K562 (cell line): ENCODE data around the gene SMIM23. TPM values are rescaled to one million over a fixed set of nuclear protein-coding genes. Genes with fewer than 3 reads are reported as not detected.

ENCODE experiments used
- ATAC-seq: fragments of 200-7000 bp; cut with Tn5 transposase; 3 replicates; pipeline ENCODE4 v1.9.1; 2020; ENCODE audit warnings: moderate library complexity
- BruUV-seq: library from RNA; stranded (reverse); fragments of 400-500 nt; replicated peaks from 2 replicates; lab custom pipeline; 2021; lab: Mats Ljungman, UMichigan
- CTCF ChIA-PET: fragments of 300-600 bp; formaldehyde crosslinking; extraction: SDS; loops from one replicate; lab custom pipeline; 2021; ENCODE audit warnings: low intra/inter-chr PET ratio; lab: Yijun Ruan, JAX
- POLR2A ChIA-PET: fragments of 300-600, 350-650 bp; sonication (Branson Sonifier 250); formaldehyde crosslinking; extraction: SDS; loops from one replicate; lab custom pipeline; 2021; ENCODE audit warnings: antibody characterized with exemption, inconsistent platforms; lab: Yijun Ruan, JAX
- DNase-seq, 4 experiments: peaks; one replicate each; pipeline versions ENCODE4 v3.0.0 to v3.0.0-alpha.2; 2011 to 2018; ENCODE audit warnings: low spot score in 3 of 4, mixed read lengths in 3 of 4; ENCODE audit errors: extremely low read depth in 1 of 4
- FAIRE-seq: peaks from 2 replicates; lab custom pipeline; 2011; peaks lifted over from hg19 to GRCh38; lab: Jason Lieb, UNC
- H2AFZ ChIP-seq: 2 replicates; pipeline ENCODE4 v1.6.0; 2011; ENCODE audit warnings: low read depth, low read length, control low read depth, inconsistent platforms
- H3K27ac ChIP-seq: fragments of 200-600 bp; 3 replicates; pipeline ENCODE4 v1.8.0; 2011; ENCODE audit warnings: low read depth, mild to moderate bottlenecking, control low read depth, inconsistent platforms, low read length, moderate library complexity, mixed read lengths; ENCODE audit errors: extremely low read depth
- H3K27me3 ChIP-seq, 2 experiments: fragments of 300-600 bp in 1 of 2; 2 replicates in 1 of 2; 3 replicates in 1 of 2; pipeline versions ENCODE4 v1.6.0 to v1.8.0; 2011; ENCODE audit warnings: inconsistent platforms in 2 of 2, low read length in 2 of 2, mild to moderate bottlenecking in 1 of 2, mixed read lengths in 1 of 2, moderate library complexity in 1 of 2; ENCODE audit not compliant: control insufficient read depth in 2 of 2, insufficient read depth in 2 of 2
- H3K36me3 ChIP-seq: fragments of 300-600 bp; 3 replicates; pipeline ENCODE4 v1.8.0; 2011; ENCODE audit warnings: mild to moderate bottlenecking, low read length, inconsistent platforms; ENCODE audit not compliant: control insufficient read depth, insufficient read depth
- H3K4me1 ChIP-seq, 2 experiments: fragments of 200-600 bp in 1 of 2; replicated peaks in 1 of 2; 2 replicates in 1 of 2; 3 replicates in 1 of 2; pipeline versions ENCODE4 v1.5.1 to v1.8.0; 2011; ENCODE audit warnings: inconsistent platforms in 2 of 2, low read length in 2 of 2, mild to moderate bottlenecking in 1 of 2, mixed read lengths in 1 of 2, moderate library complexity in 1 of 2; ENCODE audit not compliant: control insufficient read depth in 2 of 2, insufficient read depth in 2 of 2
- H3K4me2 ChIP-seq: 2 replicates; pipeline ENCODE4 v1.6.1; 2011; ENCODE audit warnings: low read length, control low read depth, inconsistent platforms, mixed read lengths; ENCODE audit not compliant: insufficient read depth
- H3K4me3 ChIP-seq: fragments of 200-600 bp; sonication (generic), shearing (Covaris generic); 2 replicates; pipeline ENCODE4 v1.5.1; 2016; ENCODE audit warnings: control low read depth, inconsistent platforms
- H3K79me2 ChIP-seq: fragments of 200-600 bp; 3 replicates; pipeline ENCODE4 v1.8.0; 2011; ENCODE audit warnings: low read length, inconsistent platforms; ENCODE audit not compliant: control insufficient read depth, insufficient read depth
- H3K9ac ChIP-seq, 2 experiments: 2 replicates each; pipeline versions ENCODE4 v1.6.0 to v1.6.1; 2011; ENCODE audit warnings: low read depth in 2 of 2, low read length in 2 of 2, control low read depth in 1 of 2, inconsistent platforms in 1 of 2, mild to moderate bottlenecking in 1 of 2, mixed read lengths in 1 of 2; ENCODE audit not compliant: insufficient read depth in 1 of 2
- H3K9me1 ChIP-seq: one replicate; pipeline ENCODE4 v1.6.0; 2011; ENCODE audit warnings: inconsistent platforms, mild to moderate bottlenecking, low read length, moderate library complexity; ENCODE audit not compliant: control insufficient read depth, insufficient read depth
- H3K9me3 ChIP-seq: replicated peaks from 2 replicates; pipeline ENCODE4 v1.5.1; 2011; ENCODE audit warnings: low read depth, low read length, inconsistent platforms; ENCODE audit not compliant: control insufficient read depth, insufficient read depth
- H4K20me1 ChIP-seq: replicated peaks from 2 replicates; pipeline ENCODE4 v1.6.1; 2011; ENCODE audit warnings: low read length, inconsistent platforms, mixed read lengths; ENCODE audit not compliant: control insufficient read depth, insufficient read depth
- ARID1B ChIP-seq: fragments of 450-650 bp; IDR thresholded peaks from 2 replicates; pipeline ENCODE4 v1.6.1; 2016; ENCODE audit warnings: antibody characterized with exemption, mild to moderate bottlenecking, inconsistent platforms
- HDGF ChIP-seq: fragments of 450-650 bp; IDR thresholded peaks from 2 replicates; pipeline ENCODE4 v1.6.1; 2016
- JUNB ChIP-seq: fragments of 450-650 bp; formaldehyde crosslinking; conservative IDR thresholded peaks from 2 replicates; pipeline ENCODE4 v1.4.0; 2020; ENCODE audit warnings: mild to moderate bottlenecking
- MTA1 ChIP-seq: fragments of 450-650 bp; IDR thresholded peaks from 2 replicates; pipeline ENCODE4 v1.6.1; 2017; ENCODE audit warnings: borderline replicate concordance
- POLR2H ChIP-seq: IDR thresholded peaks from 2 replicates; pipeline ENCODE4 v1.6.1; 2016; ENCODE audit warnings: missing genetic modification characterization, low read depth, mild to moderate bottlenecking, control low read depth, missing compliant biosample characterization, moderate library complexity
- RBBP5 ChIP-seq: fragments of 200-600 bp; sonication (generic); IDR thresholded peaks from 2 replicates; pipeline ENCODE4 v1.6.1; 2012; ENCODE audit warnings: borderline replicate concordance, mild to moderate bottlenecking, low read length, control low read depth, inconsistent platforms; ENCODE audit not compliant: insufficient read depth, poor library complexity, severe bottlenecking
- RBM14 ChIP-seq: fragments of 200-400 bp; formaldehyde crosslinking; IDR thresholded peaks from 2 replicates; pipeline ENCODE4 v1.6.1; 2018; ENCODE audit warnings: low read depth, mild to moderate bottlenecking, low read length, moderate library complexity, borderline replicate concordance; ENCODE audit not compliant: insufficient read depth
- WGBS: fragments of 100-300 bp; shearing (Covaris generic); methylation state at CpG from one replicate; pipeline ENCODE4 v1.1.6; 2016; ENCODE audit warnings: low coverage, mixed read lengths; ENCODE audit not compliant: insufficient coverage; ENCODE audit errors: missing lambda C conversion rate; 5-methylcytosine and 5-hydroxymethylcytosine counted together
- in situ Hi-C: fragments of 300-500 bp; cut with MboI; formaldehyde crosslinking; loops from 4 replicates; pipeline ENCODE4 v1.15.0; 2018; ENCODE audit warnings: inconsistent platforms, mixed read lengths
- intact Hi-C: fragments of 100-400 bp; cut with micrococcal nuclease; formaldehyde crosslinking; loops from 2 replicates; pipeline ENCODE4 v1.14.2; 2022
- polyA plus RNA-seq, 8 experiments: library from polyadenylated mRNA; depleted of rRNA in 4 of 8; stranded (reverse) in 5 of 8; unstranded in 3 of 8; fragments of >200 nt; fragmentation: Nextera tagmentation in 2 of 8; fragmentation: Illumina TruSeq in 1 of 8; extraction: Ambion mirVana in 2 of 8; extraction: Trizol in 1 of 8; gene quantifications; 2 replicates each; pipeline versions ENCODE4 v1.2.1 to v1.2.3, GENCODE V29; 2011 to 2014; ENCODE audit warnings: inconsistent platforms in 1 of 8, missing spikeins in 1 of 8
- total RNA-seq, 7 experiments: library from RNA; depleted of rRNA in 6 of 7; stranded (reverse); fragments of >200 nt in 6 of 7; fragmentation: Illumina TruSeq in 2 of 7; extraction: Trizol in 2 of 7; gene quantifications; 2 replicates each; pipeline versions ENCODE4 v1.2.1 to v1.2.3, GENCODE V29; 2011 to 2021; ENCODE audit warnings: low replicate concordance in 1 of 7
- TF ChIP-seq, protein P1 (sequence below): IDR thresholded peaks from 3 replicates; pipeline ENCODE4 v1.6.1; 2011; ENCODE audit warnings: borderline replicate concordance, mild to moderate bottlenecking; ENCODE audit not compliant: insufficient read length, insufficient read depth
- TF ChIP-seq, protein P2 (sequence below): fragments of 250-450 bp; sonication (Bioruptor Pico); IDR thresholded peaks from 2 replicates; pipeline ENCODE4 v1.4.0; 2020

Gene SMIM23
- total and polyA plus RNA-seq, 9 of the 15 experiments (the other 6 are each of a cell fraction or from before 2014, with no cell fraction given) = not detected

DNA sequence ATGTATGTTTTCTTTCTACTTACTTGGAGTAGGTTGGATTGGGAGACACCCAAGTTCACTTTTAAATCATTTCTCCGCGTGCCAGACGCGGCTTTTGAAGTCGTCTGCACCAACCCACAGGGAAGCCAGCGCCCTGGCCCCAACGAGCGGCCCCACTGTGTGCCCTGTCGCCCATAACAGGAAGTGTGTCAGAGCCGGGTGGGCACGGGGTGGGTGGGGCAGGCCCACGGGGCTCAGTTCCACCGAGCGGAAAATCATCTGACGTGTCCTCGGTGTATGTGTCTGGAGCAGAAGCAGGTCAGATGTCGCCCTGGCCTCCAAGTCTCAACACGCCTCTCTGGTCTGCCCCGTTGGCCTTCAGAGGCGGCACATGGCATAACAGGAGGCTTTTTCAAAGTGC is 22.7 kb upstream of the SMIM23 start:
- intact Hi-C loops (no loop called here), in situ Hi-C loops (no loop called here)
- Histone ChIP-seq H3K9me1 (no peaks in the 10 kb centered on the region), H3K4me1 (no peaks in the 10 kb centered on the region), H3K27me3 (peaks cover 11 to 25% of the 10 kb centered on the region in 2 experiments; a peak in 3 of 5 replicates), H3K79me2 (no peaks in the 10 kb centered on the region), H3K4me2 (no peak overlapping the region), H3K36me3 (no peaks in the 10 kb centered on the region), H4K20me1 (no peaks in the 10 kb centered on the region), H3K27ac (no peak overlapping the region), H2AFZ (no peak overlapping the region), H3K9me3 (no peaks in the 10 kb centered on the region), H3K9ac (no peak overlapping the region)
- ATAC-seq (no peak), DNase-seq (no peak), FAIRE-seq (no peak)
- ChIA-PET POLR2A (no interaction called here), CTCF (no interaction called here)
- 2% methylated on average over 14 of the region's 20 CpGs for WGBS
- no TSS peak for BruUV-seq
- TF ChIP-seq, protein P1, sequence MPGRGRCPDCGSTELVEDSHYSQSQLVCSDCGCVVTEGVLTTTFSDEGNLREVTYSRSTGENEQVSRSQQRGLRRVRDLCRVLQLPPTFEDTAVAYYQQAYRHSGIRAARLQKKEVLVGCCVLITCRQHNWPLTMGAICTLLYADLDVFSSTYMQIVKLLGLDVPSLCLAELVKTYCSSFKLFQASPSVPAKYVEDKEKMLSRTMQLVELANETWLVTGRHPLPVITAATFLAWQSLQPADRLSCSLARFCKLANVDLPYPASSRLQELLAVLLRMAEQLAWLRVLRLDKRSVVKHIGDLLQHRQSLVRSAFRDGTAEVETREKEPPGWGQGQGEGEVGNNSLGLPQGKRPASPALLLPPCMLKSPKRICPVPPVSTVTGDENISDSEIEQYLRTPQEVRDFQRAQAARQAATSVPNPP = no peak
- TF ChIP-seq, all 486 proteins: peak for 0
- no peak overlapping the region for H3K4me3 ChIP-seq

GRCh38 chr5:171764265-171764664 is 21.4 kb upstream of the SMIM23 start:
- no peaks in the 10 kb centered on the region for H3K36me3 ChIP-seq
- ChIA-PET CTCF (no interaction called here), POLR2A (no interaction called here)
- WGBS = 0% methylated on average over 8 of the region's 8 CpGs
- ATAC-seq (no peak), DNase-seq (no peak), FAIRE-seq (no peak)
- no peaks in the 10 kb centered on the region for H3K4me1 ChIP-seq
- in situ Hi-C loops (no loop called here), intact Hi-C loops (no loop called here)
- peaks cover 11 to 25% of the 10 kb centered on the region in 2 experiments; a peak in 3 of 5 replicates for H3K27me3 ChIP-seq
- no peaks in the 10 kb centered on the region for H3K9me3 ChIP-seq
- no peaks in the 10 kb centered on the region for H4K20me1 ChIP-seq
- H3K79me2 ChIP-seq = no peaks in the 10 kb centered on the region
- H3K9ac ChIP-seq = no peak overlapping the region
- no peak overlapping the region for H3K4me3 ChIP-seq
- no TSS peak for BruUV-seq
- H3K27ac ChIP-seq = no peak overlapping the region
- no peaks in the 10 kb centered on the region for H3K9me1 ChIP-seq
- H2AFZ ChIP-seq = no peak overlapping the region
- H3K4me2 ChIP-seq = no peak overlapping the region
- TF ChIP-seq, protein P2, sequence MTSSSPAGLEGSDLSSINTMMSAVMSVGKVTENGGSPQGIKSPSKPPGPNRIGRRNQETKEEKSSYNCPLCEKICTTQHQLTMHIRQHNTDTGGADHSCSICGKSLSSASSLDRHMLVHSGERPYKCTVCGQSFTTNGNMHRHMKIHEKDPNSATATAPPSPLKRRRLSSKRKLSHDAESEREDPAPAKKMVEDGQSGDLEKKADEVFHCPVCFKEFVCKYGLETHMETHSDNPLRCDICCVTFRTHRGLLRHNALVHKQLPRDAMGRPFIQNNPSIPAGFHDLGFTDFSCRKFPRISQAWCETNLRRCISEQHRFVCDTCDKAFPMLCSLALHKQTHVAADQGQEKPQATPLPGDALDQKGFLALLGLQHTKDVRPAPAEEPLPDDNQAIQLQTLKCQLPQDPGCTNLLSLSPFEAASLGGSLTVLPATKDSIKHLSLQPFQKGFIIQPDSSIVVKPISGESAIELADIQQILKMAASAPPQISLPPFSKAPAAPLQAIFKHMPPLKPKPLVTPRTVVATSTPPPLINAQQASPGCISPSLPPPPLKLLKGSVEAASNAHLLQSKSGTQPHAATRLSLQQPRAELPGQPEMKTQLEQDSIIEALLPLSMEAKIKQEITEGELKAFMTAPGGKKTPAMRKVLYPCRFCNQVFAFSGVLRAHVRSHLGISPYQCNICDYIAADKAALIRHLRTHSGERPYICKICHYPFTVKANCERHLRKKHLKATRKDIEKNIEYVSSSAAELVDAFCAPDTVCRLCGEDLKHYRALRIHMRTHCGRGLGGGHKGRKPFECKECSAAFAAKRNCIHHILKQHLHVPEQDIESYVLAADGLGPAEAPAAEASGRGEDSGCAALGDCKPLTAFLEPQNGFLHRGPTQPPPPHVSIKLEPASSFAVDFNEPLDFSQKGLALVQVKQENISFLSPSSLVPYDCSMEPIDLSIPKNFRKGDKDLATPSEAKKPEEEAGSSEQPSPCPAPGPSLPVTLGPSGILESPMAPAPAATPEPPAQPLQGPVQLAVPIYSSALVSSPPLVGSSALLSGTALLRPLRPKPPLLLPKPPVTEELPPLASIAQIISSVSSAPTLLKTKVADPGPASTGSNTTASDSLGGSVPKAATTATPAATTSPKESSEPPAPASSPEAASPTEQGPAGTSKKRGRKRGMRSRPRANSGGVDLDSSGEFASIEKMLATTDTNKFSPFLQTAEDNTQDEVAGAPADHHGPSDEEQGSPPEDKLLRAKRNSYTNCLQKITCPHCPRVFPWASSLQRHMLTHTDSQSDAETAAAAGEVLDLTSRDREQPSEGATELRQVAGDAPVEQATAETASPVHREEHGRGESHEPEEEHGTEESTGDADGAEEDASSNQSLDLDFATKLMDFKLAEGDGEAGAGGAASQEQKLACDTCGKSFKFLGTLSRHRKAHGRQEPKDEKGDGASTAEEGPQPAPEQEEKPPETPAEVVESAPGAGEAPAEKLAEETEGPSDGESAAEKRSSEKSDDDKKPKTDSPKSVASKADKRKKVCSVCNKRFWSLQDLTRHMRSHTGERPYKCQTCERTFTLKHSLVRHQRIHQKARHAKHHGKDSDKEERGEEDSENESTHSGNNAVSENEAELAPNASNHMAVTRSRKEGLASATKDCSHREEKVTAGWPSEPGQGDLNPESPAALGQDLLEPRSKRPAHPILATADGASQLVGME = no peak
- TF ChIP-seq MTA1 (no peak), ARID1B (no peak), HDGF (no peak), JUNB (no peak), POLR2H (tag) (no peak), RBM14 (no peak), RBBP5 (no peak)
